Fibroblast of pulmonary artery (primary cell): ENCODE measurements around the gene KRT3.

Source experiments
- DNase-seq: peaks from one replicate; pipeline ENCODE4 v3.0.0-alpha.2; 2010; ENCODE audit warnings: low read depth
- H3K4me3 ChIP-seq: replicated peaks from 2 replicates; pipeline ENCODE4 v1.5.1; 2011; ENCODE audit warnings: low read depth, mild to moderate bottlenecking, control low read depth, low read length, moderate library complexity
- TF ChIP-seq, protein P1 (sequence below): IDR thresholded peaks from 2 replicates; pipeline ENCODE4 v1.5.1; 2011; ENCODE audit warnings: mild to moderate bottlenecking, control low read depth, low read length, inconsistent platforms; ENCODE audit errors: missing control alignments

KRT3 gene

DNA sequence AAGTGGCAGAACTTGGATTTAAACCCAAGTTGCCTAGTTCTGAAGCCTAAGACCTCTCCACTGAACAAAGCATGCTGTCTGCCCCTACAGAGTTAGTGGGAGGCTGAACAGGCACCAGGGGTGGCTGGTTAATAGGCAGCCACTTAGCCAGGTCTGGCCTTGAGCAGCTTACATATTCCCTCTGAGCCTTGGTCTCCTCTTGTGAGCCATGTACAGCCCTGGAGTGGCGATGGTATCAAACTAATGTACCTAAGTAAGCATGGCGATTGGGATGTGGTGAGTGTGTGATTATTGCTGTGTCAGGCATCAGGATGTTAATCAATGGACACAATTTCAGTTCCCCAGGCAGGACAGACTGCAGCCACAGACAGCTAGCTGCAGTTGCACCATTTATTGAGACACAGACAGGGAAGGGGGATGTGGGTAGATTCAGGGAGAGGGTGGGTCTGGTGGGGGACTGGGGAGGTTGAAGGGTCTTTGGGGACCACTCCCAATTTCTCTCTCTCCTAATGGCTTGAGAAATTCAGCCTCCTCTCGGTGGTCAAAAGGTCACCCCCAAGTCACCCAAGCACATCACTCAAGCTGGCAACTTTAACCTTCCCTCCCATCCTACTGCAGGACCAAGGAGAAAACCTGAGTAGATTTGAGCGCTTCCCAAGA is 25.3 kb upstream of the KRT3 start:
- no peak for DNase-seq
- TF ChIP-seq, protein P1, sequence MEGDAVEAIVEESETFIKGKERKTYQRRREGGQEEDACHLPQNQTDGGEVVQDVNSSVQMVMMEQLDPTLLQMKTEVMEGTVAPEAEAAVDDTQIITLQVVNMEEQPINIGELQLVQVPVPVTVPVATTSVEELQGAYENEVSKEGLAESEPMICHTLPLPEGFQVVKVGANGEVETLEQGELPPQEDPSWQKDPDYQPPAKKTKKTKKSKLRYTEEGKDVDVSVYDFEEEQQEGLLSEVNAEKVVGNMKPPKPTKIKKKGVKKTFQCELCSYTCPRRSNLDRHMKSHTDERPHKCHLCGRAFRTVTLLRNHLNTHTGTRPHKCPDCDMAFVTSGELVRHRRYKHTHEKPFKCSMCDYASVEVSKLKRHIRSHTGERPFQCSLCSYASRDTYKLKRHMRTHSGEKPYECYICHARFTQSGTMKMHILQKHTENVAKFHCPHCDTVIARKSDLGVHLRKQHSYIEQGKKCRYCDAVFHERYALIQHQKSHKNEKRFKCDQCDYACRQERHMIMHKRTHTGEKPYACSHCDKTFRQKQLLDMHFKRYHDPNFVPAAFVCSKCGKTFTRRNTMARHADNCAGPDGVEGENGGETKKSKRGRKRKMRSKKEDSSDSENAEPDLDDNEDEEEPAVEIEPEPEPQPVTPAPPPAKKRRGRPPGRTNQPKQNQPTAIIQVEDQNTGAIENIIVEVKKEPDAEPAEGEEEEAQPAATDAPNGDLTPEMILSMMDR = no peak
- no peak overlapping the region for H3K4me3 ChIP-seq

DNA sequence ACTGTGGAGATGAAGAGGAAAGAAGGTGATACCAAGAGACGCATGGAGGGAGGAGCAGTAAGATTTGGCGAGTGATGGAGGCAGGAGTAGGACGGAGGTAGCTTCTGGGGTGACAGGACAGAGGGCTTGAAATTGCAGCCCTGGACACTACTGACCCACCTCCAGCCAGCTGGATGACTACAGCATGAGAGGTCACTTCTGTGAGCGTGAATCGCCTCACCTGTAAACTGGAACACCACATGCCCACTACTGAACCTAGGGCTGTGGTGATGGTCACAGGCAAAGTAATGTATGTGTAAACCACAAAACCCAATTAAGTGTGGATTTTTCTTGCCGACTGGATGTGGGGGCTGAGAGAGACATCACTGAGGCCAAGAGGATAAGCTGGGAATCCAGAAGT is 24.6 kb upstream of the KRT3 start:
- DNase-seq = no peak
- no peak overlapping the region for H3K4me3 ChIP-seq
- TF ChIP-seq, protein P1 = no peak

DNA sequence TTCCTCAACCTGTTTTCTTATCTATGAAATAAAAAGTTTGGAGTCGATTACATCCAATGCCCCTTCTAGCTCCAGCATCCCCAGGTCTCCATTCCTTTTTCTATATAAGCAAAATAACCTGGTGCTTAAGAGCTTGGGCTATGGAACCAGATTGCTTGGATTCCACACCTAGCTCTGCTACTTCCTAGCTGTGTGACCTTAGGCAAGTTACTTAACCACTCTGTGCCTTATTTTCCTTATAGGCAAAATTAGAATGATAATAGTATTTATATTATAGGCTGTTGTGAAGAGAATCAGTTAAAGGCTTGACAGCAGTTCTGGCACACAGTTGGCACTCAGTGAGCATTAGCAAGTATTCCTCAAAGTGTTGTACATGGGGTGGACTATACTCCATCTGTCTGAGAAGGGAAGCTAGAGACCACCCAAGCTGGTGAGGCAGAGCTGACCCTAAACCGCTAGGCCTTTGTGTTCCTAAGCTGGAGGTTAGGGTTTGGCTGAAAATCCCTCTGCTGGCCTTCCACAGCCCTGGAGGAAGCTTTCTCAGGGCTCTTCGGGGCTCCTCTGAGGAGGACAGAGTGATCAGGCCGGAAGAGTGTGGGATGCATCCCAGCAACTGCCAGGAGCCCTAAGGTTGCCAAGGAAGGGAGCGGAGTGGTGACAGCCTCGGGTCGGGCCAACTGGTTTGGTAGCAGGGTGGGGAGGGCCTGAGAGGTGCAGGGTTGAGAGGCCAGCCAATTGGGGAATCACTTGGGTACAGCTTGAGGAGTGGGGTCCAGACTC is 24.0 kb upstream of the KRT3 start:
- no peak overlapping the region for H3K4me3 ChIP-seq
- TF ChIP-seq, protein P1 = no peak
- DNase-seq = peak; percentile 23

DNA sequence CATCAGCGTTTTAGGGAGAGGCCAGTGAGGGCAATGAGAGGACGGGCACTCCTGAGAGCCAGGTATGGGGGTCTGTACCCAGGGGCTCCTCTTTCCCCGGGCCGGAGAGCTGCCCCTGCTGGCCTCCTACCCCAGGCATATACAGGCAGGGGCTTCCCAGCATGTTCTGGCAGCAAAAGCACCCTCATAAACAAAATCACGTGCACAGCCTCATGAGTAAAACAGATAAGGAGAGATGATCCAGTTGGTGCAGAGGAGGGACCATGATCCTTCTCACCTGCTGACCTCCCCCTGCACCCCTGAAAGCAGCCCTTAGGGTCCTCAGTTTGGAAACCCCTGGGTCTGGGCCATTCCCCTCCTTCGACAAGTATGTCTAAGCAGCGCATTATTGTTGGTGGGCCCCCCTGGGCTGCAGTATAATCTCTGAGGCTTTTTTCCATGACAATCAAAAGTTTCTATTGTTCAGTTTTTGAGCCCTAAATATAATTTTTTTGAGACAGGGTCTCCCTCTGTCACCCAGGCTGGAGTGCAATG is 23.0 kb upstream of the KRT3 start:
- no peak overlapping the region for H3K4me3 ChIP-seq
- TF ChIP-seq, protein P1 = no peak
- DNase-seq = no peak

DNA sequence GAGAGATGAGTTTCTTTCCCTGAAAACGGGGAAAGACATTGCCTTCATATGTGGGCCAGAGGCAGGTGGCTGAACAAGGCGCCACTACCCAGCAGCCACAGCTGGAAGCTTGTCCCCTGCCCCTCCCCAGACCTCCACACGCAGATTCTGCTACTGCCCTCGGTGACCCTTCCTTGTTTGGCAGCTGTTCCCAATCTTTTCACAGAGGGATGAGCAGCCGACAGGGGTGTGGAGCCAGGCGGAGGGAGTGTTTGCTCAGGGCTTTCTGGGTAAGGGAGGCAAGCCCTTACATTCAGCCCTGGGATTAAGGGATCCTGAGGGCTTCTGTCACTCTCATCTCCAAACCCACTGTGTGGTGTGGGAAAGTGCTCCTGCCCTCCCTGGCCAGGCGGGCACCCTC is 22.5 kb upstream of the KRT3 start:
- no peak overlapping the region for H3K4me3 ChIP-seq
- no peak for DNase-seq
- TF ChIP-seq, protein P1 = no peak

DNA sequence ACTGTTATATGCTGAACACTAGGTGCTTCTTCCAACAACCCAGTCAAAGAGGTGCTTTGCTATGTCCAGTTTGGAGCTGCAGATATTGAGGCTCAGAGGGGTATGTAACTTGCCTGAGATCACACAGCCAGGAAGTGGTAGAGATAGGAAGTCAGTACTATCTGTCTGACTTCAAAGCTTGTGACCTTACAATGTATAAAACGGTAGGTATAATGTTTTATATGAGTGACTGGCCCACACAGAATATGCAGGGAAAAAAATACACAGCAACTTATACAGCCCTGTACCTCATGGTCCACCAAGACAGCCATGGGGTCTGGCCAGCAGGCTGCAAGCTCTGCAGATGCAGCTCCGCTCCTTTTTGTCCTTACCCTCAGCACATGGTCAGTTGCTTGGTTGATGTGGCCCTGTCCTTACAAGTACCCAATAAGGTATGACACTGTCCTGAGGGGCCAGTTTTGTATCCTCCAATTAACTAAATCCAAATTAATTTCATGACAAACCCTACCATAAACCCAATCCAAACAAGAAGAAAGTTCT is 21.9 kb upstream of the KRT3 start:
- no peak for DNase-seq
- H3K4me3 ChIP-seq = no peak overlapping the region
- TF ChIP-seq, protein P1 = no peak
